ENCODE measurements around the gene DAPK1.

Gene DAPK1

DNA sequence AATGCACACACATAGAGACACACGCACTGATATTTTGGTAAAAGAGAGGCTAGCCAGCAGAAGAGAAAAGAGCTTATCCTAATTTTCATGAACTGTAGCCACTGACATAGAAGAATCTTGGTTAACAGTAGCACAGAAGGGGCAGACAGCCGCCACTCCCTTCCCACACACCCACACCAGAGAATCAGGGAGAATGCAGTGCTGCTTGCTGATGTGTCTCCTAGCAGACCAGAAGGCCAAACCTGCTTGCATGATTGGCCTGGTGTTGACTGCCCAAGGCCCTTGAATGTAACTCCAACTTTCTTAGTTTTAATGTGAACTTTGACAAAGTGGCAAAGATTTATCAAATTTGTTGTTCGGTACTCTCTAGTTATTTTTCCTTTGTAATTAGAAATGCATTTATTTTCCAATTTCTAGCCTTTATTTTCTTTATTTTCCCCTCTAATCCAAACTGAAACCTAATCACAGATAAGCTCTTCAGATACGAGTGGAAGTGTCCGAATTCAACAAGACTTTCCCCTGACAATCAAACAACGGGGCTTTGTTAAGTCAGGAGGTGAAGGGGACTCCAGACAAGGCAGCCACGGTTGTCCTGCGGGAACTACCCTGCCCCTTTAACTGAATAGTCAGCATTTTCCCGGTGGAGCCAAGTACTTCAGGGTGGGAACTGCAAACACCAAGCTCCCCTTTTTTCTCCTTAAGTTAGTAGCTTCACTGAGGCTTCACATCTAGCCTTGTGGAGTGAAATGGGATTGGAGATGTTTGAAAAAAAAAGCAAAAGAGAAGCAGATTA, 146.3 kb downstream of the DAPK1 start:
- TF ChIP-seq, protein P1, sequence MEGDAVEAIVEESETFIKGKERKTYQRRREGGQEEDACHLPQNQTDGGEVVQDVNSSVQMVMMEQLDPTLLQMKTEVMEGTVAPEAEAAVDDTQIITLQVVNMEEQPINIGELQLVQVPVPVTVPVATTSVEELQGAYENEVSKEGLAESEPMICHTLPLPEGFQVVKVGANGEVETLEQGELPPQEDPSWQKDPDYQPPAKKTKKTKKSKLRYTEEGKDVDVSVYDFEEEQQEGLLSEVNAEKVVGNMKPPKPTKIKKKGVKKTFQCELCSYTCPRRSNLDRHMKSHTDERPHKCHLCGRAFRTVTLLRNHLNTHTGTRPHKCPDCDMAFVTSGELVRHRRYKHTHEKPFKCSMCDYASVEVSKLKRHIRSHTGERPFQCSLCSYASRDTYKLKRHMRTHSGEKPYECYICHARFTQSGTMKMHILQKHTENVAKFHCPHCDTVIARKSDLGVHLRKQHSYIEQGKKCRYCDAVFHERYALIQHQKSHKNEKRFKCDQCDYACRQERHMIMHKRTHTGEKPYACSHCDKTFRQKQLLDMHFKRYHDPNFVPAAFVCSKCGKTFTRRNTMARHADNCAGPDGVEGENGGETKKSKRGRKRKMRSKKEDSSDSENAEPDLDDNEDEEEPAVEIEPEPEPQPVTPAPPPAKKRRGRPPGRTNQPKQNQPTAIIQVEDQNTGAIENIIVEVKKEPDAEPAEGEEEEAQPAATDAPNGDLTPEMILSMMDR (IDR thresholded peaks at IDR 0.05), result no peak

DNA sequence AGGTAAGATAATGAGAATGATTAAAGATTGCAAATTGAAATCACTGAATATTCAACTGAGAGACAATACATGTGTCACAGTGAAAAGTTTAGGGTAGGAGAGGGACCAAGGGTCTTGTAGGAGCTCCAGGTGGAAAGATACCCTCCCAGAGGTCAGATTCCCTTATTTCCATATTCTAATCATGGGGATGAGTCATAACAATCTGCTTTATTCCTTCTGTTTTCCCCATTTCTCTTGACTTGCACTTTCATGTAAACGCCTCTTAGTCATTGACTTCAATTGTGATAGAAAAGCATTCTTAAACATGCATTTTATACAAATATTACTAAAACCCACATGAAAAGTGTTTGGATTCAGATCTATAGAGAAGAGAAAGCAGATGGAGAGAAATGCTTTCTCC, 147.0 kb downstream of the DAPK1 start:
- TF ChIP-seq, protein P1 (IDR thresholded peaks at IDR 0.05), result no peak

DNA sequence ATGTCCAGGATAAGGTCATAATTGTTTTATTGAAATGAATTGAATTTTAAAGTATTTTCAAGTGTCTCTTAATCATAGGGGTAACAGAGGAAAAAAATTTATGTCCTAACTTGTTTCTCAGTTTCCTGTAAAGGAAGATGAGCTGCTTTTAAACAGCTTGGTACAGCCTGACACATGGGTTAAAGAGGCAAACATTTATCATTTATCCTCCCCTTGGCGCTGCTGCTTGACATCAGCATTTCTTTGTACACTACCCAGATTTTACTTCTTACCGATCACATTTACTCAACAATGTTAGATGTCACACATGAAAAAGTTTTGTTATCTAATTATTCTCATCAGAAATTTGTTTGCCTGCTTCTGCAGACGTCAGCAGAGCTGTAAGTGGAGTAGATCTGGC, 148.9 kb downstream of the DAPK1 start:
- TF ChIP-seq, protein P1 (IDR thresholded peaks at IDR 0.05), result no peak

DNA sequence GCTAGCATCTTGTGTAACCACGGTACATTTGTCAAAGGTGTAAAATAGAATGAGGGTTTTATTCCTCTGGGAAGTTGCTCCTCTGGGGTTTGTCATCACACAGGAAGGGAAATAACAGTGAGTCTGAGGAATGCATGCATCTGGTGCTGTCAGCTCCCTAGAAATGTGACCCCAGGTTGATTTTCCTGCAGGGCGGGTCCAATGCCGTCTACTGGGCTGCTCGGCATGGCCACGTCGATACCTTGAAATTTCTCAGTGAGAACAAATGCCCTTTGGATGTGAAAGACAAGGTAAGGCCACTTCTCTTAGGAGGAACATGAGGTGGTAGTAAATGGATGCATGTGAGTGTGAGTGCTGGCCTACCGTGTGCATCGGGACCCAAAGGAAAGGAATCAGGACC, 149.4 kb downstream of the DAPK1 start:
- TF ChIP-seq, protein P1 (IDR thresholded peaks at IDR 0.05), result no peak

DNA sequence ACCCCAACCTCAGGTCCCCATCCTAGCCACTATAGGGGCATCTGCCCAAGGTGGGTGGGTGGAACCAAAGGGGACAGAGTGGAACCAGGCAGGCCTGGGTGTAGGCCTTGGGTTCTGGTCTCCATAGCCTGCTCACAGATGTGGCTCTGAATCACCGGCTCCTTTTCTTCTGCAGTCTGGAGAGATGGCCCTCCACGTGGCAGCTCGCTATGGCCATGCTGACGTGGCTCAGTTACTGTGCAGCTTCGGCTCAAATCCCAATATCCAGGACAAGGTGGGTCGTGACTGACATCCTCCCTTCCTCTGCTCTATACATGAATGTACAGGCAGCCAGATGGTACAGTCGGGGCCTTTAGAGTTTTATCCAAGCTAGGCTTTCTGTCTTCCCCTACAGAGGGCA, 150.9 kb downstream of the DAPK1 start:
- TF ChIP-seq, protein P1 (IDR thresholded peaks at IDR 0.05), result no peak

DNA sequence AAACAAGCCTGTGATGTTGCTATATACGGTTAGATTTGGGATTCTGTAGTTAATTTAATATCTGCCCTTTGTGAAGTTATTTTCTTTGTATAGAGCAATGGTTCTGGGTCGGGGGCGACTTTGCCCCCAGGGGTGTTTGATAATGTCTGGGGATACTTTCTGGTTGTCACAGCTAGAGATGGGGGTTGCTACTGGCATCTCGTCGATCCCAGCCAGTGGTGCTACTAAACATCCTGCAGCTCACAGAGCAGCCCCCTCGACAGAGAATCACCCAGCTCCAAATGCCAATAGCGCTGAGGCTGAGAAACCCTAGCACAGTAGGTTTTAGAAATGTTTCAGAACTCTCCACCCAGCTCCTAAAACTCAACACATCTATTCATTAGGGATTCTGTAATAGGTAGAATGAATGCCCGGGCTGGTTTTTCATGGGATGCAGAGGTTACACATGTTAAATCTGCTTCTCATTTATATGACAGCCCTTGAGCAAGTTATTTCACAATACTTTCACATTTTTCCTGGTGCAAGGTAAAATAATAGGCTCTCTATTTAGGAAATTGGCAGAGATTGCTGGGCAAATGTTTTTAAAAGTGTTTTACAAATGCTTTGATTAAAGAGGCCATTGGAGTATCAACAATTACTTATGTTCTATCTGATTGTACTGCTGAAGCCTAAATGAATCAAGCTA, 153.1 kb downstream of the DAPK1 start:
- TF ChIP-seq, protein P1 (IDR thresholded peaks at IDR 0.05), result no peak

DNA sequence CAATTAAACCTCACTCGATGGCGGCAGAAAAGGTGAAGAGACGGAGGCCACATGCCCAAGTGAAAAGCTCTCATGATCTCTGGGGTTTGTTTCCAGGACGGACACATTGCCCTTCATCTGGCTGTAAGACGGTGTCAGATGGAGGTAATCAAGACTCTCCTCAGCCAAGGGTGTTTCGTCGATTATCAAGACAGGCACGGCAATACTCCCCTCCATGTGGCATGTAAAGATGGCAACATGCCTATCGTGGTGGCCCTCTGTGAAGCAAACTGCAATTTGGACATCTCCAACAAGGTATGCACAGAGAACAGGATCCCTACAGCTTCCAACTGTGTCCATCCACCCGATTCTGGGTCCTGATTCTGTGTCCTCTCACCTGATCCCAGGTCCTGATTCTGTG, 153.8 kb downstream of the DAPK1 start:
- TF ChIP-seq, protein P1 (IDR thresholded peaks at IDR 0.05), result no peak

Data from LNCAP (cell line).